ENCODE results near the gene LRTM1. TPM values are rescaled to one million over a fixed set of nuclear protein-coding genes. Genes with fewer than 3 reads are reported as not detected.

Gene LRTM1
- total and polyA plus RNA-seq, 2 of the 13 experiments (the other 11 are each of a cell fraction or from before 2014, with no cell fraction given) = not detected

GRCh38 chr3:54875596-54876268 is 52.1 kb downstream of the LRTM1 start:
- no peaks in the 10 kb centered on the region for H3K79me2 ChIP-seq (ENCODE audit: insufficient read depth, low read length)
- in situ Hi-C loops (cut with HindIII; ENCODE audit: extremely low pct_ligation_motif_present, low pct_unique_long_range_greater_than_20kb) = no loop called here
- no TSS peak for BruUV-seq (replicated peaks)
- no peak overlapping the region for H3K9ac ChIP-seq (ENCODE audit: insufficient read depth, low read depth, low read length)
- H3K9me3 ChIP-seq (ENCODE audit: low read length) = no peaks in the 10 kb centered on the region
- ChIA-PET CTCF (ENCODE audit: low intra/inter-chr PET ratio, low total read pairs) (no interaction called here), POLR2A (no interaction called here)
- 9% methylated on average over 8 of the region's 8 CpGs for WGBS (ENCODE audit: low lambda C conversion rate)
- FAIRE-seq = no peak
- intact Hi-C loops (cut with micrococcal nuclease; ENCODE audit: unreplicated experiment) = no loop called here
- H3K4me2 ChIP-seq (ENCODE audit: low read depth, low read length) = no peak overlapping the region
- no peak for ATAC-seq
- no peak for TF ChIP-seq ATRX (CRISPR knock-in tag; IDR thresholded peaks at IDR 0.05; ENCODE audit: borderline replicate concordance)
- TF ChIP-seq ZNF124 (CRISPR knock-in tag; IDR thresholded peaks at IDR 0.05) = no peak
- TF ChIP-seq CSRNP2 (CRISPR knock-in tag; conservative IDR thresholded peaks at IDR 0.05; ENCODE audit: low read depth) = no peak
- TF ChIP-seq ZNF747 (CRISPR knock-in tag; IDR thresholded peaks at IDR 0.05; ENCODE audit: borderline replicate concordance) = no peak
- TF ChIP-seq ZNF430 (CRISPR knock-in tag; IDR thresholded peaks at IDR 0.05) = no peak
- TF ChIP-seq SP140L (CRISPR knock-in tag; IDR thresholded peaks at IDR 0.05; ENCODE audit: borderline replicate concordance) = no peak
- no peak for TF ChIP-seq RBFOX2 (IDR thresholded peaks at IDR 0.05; ENCODE audit: low read depth, low read length)
- TF ChIP-seq ZNF616 (CRISPR knock-in tag; IDR thresholded peaks at IDR 0.05; ENCODE audit: low read depth) = no peak
- TF ChIP-seq THAP8 (CRISPR knock-in tag; IDR thresholded peaks at IDR 0.05; ENCODE audit: borderline replicate concordance) = no peak
- no peaks in the 10 kb centered on the region for H3K4me1 ChIP-seq (ENCODE audit: insufficient read depth, low read length)
- no peak overlapping the region for H3K27ac ChIP-seq (ENCODE audit: extremely low read length, insufficient read depth, low read length)
- no peak overlapping the region for H2AFZ ChIP-seq (ENCODE audit: low read length)
- no peak overlapping the region for H3K4me3 ChIP-seq (replicated peaks in 1 of 3; ENCODE audit: insufficient read depth in 1 of 3, low read depth in 2 of 3, low read length in 3 of 3)
- H3K27me3 ChIP-seq (ENCODE audit: control insufficient read depth in 1 of 2, insufficient read depth in 2 of 2, low read length in 2 of 2) = peaks cover 0 to 8% of the 10 kb centered on the region in 2 experiments; a peak in 1 of 5 replicates
- H3K36me3 ChIP-seq (replicated peaks in 1 of 2; ENCODE audit: control insufficient read depth in 1 of 2, insufficient read depth in 2 of 2, low read length in 2 of 2) = no peaks in the 10 kb centered on the region
- no peak for DNase-seq (ENCODE audit: low spot score)
- H4K20me1 ChIP-seq (ENCODE audit: insufficient read depth, low read length) = no peaks in the 10 kb centered on the region

Data from HepG2 (cell line).